ENCODE results near the gene SMIM24. TPM values are rescaled to one million over a fixed set of nuclear protein-coding genes. Genes with fewer than 3 reads are reported as not detected.
A peak's percentile ranks its signal among the peaks of the same experiment; 100 is the strongest.

SMIM24 gene
- total RNA-seq, 3 donors from 2014 or later: 8.5 to 62.5 (median 41.8) TPM

- ATAC-seq (no peak), DNase-seq (no peak)
- Histone ChIP-seq H3K36me3 (ENCODE audit: low read depth) (no peaks in the 10 kb centered on the region), H3K4me1 (ENCODE audit: low read depth) (peaks cover 8% of the 10 kb centered on the region), H3K4me3 (no peak overlapping the region), H3K9me3 (no peaks in the 10 kb centered on the region)
- no peak for TF ChIP-seq CTCF (IDR thresholded peaks at IDR 0.05)
- intact Hi-C loops (cut with DNase I, micrococcal nuclease): no loop called here
These were observed 20.3 kb downstream of the SMIM24 start for GRCh38 chr19:3459965-3460582.

DNA sequence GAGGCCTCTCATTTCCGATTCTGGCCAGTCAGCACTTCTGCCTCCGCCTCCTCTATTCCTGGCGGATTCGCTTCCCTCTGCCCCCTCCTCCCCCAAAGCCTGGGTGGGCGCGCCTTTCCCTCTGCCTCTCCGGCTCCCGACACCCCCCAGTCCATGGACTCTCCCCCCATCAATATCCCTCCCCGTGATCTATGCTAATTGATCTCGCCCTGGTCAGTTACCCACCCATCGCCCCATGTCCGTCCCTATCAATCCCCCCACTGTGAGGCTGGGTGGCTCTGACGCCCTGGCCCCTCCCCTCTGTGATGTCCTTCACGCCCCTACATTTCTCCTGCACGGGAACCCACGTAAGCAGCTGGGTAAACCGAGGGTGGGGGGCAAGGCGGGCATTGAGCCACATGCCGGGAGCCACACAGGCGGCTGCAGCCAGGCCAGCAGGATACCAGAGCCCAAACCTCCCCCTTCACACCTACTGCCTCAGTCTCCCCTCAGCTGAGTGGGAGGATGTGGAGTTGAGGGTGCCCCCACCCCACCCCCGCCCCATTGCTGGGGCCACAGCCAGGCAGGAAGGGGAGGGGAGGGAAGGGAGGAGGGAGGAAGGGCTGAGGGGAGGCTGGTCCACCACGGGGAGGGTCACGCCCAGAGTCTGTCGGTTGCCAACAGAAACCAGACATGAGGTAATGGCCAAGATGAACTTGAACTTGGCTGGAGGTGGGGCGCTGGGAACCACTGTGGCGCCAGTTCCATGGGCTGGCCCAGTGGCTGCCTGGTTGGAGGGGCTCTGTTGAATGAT is 21.0 kb downstream of the SMIM24 start:
- peak; percentile 56 to 72 (median 56) for DNase-seq
- ATAC-seq: peak; percentile 70
- intact Hi-C loops (cut with DNase I, micrococcal nuclease): no loop called here
- Histone ChIP-seq H3K36me3 (ENCODE audit: low read depth) (no peaks in the 10 kb centered on the region), H3K4me1 (ENCODE audit: low read depth) (peaks cover 8% of the 10 kb centered on the region), H3K9me3 (no peaks in the 10 kb centered on the region), H3K4me3 (no peak overlapping the region)
- no peak for TF ChIP-seq CTCF (IDR thresholded peaks at IDR 0.05)

DNA sequence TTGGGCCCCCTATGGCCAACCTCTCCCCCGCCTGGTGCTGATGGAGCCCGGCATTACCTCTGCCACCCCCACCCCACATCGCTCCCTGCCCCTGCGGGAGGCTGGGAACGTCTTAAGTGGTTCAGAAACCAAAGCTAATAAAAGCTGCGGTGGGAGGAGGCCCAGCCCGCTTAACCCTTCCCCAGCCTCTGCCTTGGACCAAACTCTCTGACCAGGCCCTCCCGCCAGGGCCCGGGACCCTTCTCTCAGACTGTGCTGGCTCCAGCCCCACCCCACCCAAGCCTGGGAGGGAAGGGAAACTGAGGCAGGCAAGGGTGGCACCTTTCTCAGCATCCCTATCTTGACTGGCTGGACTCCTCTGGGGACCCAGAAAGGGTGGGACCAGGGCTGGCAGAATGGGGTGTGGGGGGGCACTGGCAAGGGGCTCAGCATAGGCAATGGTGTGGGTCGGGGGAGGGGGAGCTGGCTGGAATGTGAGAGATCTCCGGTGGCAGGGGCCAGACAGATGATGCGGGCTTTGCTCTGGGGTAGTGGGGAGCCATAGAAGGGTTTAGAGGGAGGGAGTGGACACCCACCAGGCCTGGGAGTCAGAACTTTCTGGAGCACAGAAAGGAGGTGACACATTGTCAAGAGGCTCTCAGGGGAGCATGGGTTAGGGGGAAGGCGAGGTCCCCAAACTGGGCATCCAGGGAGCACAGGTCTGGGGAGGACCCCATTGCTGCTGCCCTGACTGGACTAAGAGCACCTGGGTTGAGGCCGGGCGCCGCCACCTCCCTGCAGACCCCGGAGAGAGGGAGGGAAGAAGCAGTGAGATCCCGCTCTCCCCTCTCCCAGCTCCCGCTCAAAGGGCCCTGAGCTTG is 21.9 kb downstream of the SMIM24 start:
- intact Hi-C loops (cut with DNase I, micrococcal nuclease): no loop called here
- peaks cover 8% of the 10 kb centered on the region for H3K4me1 ChIP-seq (ENCODE audit: low read depth)
- no peak overlapping the region for H3K4me3 ChIP-seq
- H3K36me3 ChIP-seq (ENCODE audit: low read depth): peaks cover 6% of the 10 kb centered on the region
- H3K9me3 ChIP-seq: no peaks in the 10 kb centered on the region
- DNase-seq (no peak), ATAC-seq (peak; percentile 7)
- TF ChIP-seq CTCF (IDR thresholded peaks at IDR 0.05): no peak

DNA sequence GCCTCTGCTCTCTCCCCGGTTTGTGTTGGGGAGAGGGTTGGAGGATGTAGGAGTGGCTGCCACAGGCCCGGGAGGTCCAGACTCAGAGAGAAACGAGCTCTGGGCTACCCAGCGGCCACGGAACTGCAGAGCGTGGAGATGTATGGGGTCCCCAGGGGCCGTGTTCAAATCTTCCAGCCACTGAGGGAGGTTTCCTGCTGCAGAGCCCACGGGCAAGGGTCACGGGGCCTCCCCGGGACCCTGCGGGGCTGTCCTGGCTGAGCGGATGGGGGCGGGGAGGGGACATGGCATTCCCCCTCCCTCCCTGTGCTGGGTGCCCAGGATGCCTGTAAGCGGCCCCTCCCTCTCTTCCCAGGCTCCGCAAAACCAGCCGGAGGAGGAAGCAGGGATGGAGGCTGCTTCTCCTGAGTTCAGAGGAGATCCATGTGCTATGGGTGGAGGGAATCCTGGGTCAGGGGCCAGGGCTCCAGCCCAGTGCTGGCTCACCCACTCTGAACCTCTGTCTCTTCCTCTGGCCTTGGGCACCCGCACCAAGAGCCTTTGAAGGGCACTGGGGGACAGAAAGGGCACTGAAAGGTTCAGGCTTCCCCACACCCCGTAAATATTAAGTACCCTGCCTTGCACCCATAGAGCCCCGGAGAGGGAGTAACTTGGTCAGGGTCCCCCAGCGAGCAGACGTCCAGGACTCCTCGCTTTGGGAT is 22.6 kb downstream of the SMIM24 start:
- intact Hi-C loops (cut with DNase I, micrococcal nuclease): no loop called here
- no peak for TF ChIP-seq CTCF (IDR thresholded peaks at IDR 0.05)
- H3K4me3 ChIP-seq: no peak overlapping the region
- DNase-seq (no peak), ATAC-seq (peak; percentile 7)
- H3K4me1 ChIP-seq (ENCODE audit: low read depth): peaks cover 8% of the 10 kb centered on the region
- H3K9me3 ChIP-seq: no peaks in the 10 kb centered on the region
- peaks cover 6% of the 10 kb centered on the region for H3K36me3 ChIP-seq (ENCODE audit: low read depth)

DNA sequence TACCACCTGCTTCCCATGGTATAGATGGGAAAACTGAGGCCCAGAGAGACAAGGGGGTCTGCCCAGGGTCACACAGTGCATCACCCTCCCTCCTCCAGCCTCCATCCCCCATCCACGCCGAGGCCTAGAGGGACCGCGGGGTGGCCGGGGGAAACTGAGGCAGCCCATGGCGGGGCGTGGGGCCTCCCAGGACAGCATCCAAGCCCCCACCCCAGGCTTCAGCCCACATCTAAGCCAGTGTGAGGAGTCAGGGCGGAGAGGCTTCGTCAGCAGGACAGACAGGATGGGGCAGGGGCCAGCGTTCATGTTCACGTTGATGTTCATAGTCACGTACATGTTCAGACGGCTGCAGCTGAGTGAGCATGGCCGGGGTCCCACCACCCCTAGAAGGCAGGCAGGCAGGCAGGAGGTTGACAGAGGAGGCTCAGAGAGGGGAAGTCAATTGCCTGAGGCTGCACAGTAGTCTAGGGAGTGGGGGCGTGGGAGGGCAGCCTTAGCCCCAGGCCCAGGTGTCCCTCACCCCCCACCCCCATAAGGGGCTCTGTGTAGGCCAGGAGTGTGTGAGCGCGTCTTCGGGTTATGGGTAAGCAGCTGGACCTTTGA is 23.3 kb downstream of the SMIM24 start:
- H3K4me3 ChIP-seq: no peak overlapping the region
- ATAC-seq (no peak), DNase-seq (no peak)
- H3K36me3 ChIP-seq (ENCODE audit: low read depth): peaks cover 6% of the 10 kb centered on the region
- H3K4me1 ChIP-seq (ENCODE audit: low read depth): peaks cover 8% of the 10 kb centered on the region
- intact Hi-C loops (cut with DNase I, micrococcal nuclease): no loop called here
- H3K9me3 ChIP-seq: no peaks in the 10 kb centered on the region
- TF ChIP-seq CTCF (IDR thresholded peaks at IDR 0.05): no peak

Data from mucosa of descending colon (tissue), 3 donors.